Left lung (tissue), 10 donors: ENCODE measurements around the gene DMXL2. TPM values are rescaled to one million over a fixed set of nuclear protein-coding genes. Genes with fewer than 3 reads are reported as not detected.

ENCODE experiments used
- ATAC-seq: fragments of 200-7000 bp; cut with Tn5 transposase; one replicate; pipeline ENCODE4 v1.9.1; 2020; ENCODE audit warnings: moderate library complexity
- DNase-seq, 4 donors: peaks; one replicate each; pipeline ENCODE4 v3.0.0-alpha.2; 2013 to 2020
- H3K27ac ChIP-seq, 2 donors: fragments of 200-600 bp; sonication (generic) in 1 of 2; one replicate each; pipeline versions ENCODE4 v1.5.0 to v1.8.0; 2020 to 2021
- H3K27me3 ChIP-seq, 2 donors: fragments of 200-600 bp; sonication (generic) in 1 of 2; one replicate each; pipeline versions ENCODE4 v1.5.0 to v1.8.0; 2020 to 2021
- H3K36me3 ChIP-seq, 2 donors: fragments of 200-600 bp; sonication (generic) in 1 of 2; one replicate each; pipeline versions ENCODE4 v1.5.0 to v1.8.0; 2020 to 2021
- H3K4me1 ChIP-seq, 2 donors: fragments of 200-600 bp; one replicate each; pipeline ENCODE4 v1.8.0; 2021
- H3K4me3 ChIP-seq, 2 donors: fragments of 200-600 bp; sonication (generic) in 1 of 2; one replicate each; pipeline versions ENCODE4 v1.5.0 to v1.8.0; 2020 to 2021; ENCODE audit warnings: mild to moderate bottlenecking in 1 of 2
- H3K9me3 ChIP-seq, 2 donors: fragments of 200-600 bp; sonication (generic) in 1 of 2; one replicate each; pipeline versions ENCODE4 v1.5.0 to v1.8.0; 2020 to 2021
- CTCF ChIP-seq, 2 donors: fragments of 200-600 bp; sonication (generic) in 1 of 2; IDR thresholded peaks; one replicate each; pipeline versions ENCODE4 v1.5.0 to v1.8.0; 2021; ENCODE audit warnings: antibody characterized with exemption in 2 of 2
- intact Hi-C, 2 donors: fragments of 100-400 bp; cut with DNase I; formaldehyde crosslinking; loops; one replicate each; pipeline versions ENCODE4 v1.11.2 to v1.14.2; 2022
- polyA plus RNA-seq, 6 donors: library from polyadenylated mRNA; unstranded; fragments of 120-200 nt; gene quantifications; one replicate each; pipeline ENCODE4 v1.2.1, GENCODE V29; 2013; ENCODE audit not compliant: insufficient read length in 6 of 6
- total RNA-seq, 2 donors: library from RNA; stranded (reverse); fragmentation: NEBNext Ultra II Directional; extraction: Animal tissue kit (Norgen Biotek cat#: 25700); gene quantifications; one replicate each; pipeline ENCODE4 v1.2.1, GENCODE V29; 2021
- donor health status: DM: no; HTN: yes; CAD: no.
- donor health status: DM: no; HTN: no; CAD: no.

Gene DMXL2
- total and polyA plus RNA-seq, 8 donors: 38.7 to 96.5 (median 79.2) TPM

- no peak for TF ChIP-seq CTCF (IDR thresholded peaks at IDR 0.05)
- DNase-seq (no peak), ATAC-seq (peak; percentile 71)
- H3K27me3 ChIP-seq: no peaks in the 10 kb centered on the region
- peaks cover 0 to 34% of the 10 kb centered on the region in 2 donors for H3K4me1 ChIP-seq
- peak overlapping the region; percentile 39 to 90 for H3K27ac ChIP-seq
- no peaks in the 10 kb centered on the region for H3K36me3 ChIP-seq
- no peak overlapping the region for H3K4me3 ChIP-seq
- intact Hi-C loops: no loop called here
- H3K9me3 ChIP-seq: peaks cover 0 to 4% of the 10 kb centered on the region in 2 donors
Measured at GRCh38 chr15:51585986-51586385, 36.6 kb downstream of the DMXL2 start.

GRCh38 chr15:51580982-51581381 lies 41.6 kb downstream of the DMXL2 start:
- Histone ChIP-seq H3K36me3 (no peaks in the 10 kb centered on the region), H3K27ac (peak overlapping the region in 1 of 2 donors; percentile 89), H3K27me3 (no peaks in the 10 kb centered on the region), H3K9me3 (no peaks in the 10 kb centered on the region), H3K4me3 (no peak overlapping the region), H3K4me1 (peaks cover 0 to 56% of the 10 kb centered on the region in 2 donors)
- intact Hi-C loops: no loop called here
- ATAC-seq (no peak), DNase-seq (no peak)
- no peak for TF ChIP-seq CTCF (IDR thresholded peaks at IDR 0.05)

GRCh38 chr15:51580385-51580784 lies 42.2 kb downstream of the DMXL2 start:
- no peaks in the 10 kb centered on the region for H3K36me3 ChIP-seq
- no peaks in the 10 kb centered on the region for H3K9me3 ChIP-seq
- intact Hi-C loops: no loop called here
- ATAC-seq (peak; percentile 17), DNase-seq (no peak)
- H3K4me3 ChIP-seq: no peak overlapping the region
- TF ChIP-seq CTCF (IDR thresholded peaks at IDR 0.05): no peak
- H3K4me1 ChIP-seq: peaks cover 0 to 57% of the 10 kb centered on the region in 2 donors
- H3K27ac ChIP-seq: peak overlapping the region in 1 of 2 donors; percentile 89
- H3K27me3 ChIP-seq: no peaks in the 10 kb centered on the region

GRCh38 chr15:51579012-51579411 lies 43.6 kb downstream of the DMXL2 start:
- Histone ChIP-seq H3K27ac (peak overlapping the region in 1 of 2 donors; percentile 89), H3K4me1 (peaks cover 0 to 64% of the 10 kb centered on the region in 2 donors), H3K9me3 (no peaks in the 10 kb centered on the region), H3K36me3 (no peaks in the 10 kb centered on the region), H3K4me3 (no peak overlapping the region), H3K27me3 (no peaks in the 10 kb centered on the region)
- DNase-seq (no peak), ATAC-seq (no peak)
- intact Hi-C loops: no loop called here
- no peak for TF ChIP-seq CTCF (IDR thresholded peaks at IDR 0.05)

- Histone ChIP-seq H3K4me3 (no peak overlapping the region), H3K27ac (peak overlapping the region; percentile 28 to 89), H3K27me3 (no peaks in the 10 kb centered on the region), H3K36me3 (no peaks in the 10 kb centered on the region), H3K4me1 (peaks cover 0 to 64% of the 10 kb centered on the region in 2 donors), H3K9me3 (no peaks in the 10 kb centered on the region)
- no peak for TF ChIP-seq CTCF (IDR thresholded peaks at IDR 0.05)
- intact Hi-C loops: no loop called here
- DNase-seq: no peak
- no peak for ATAC-seq
Measured at GRCh38 chr15:51577636-51578304, 44.8 kb downstream of the DMXL2 start.
